DND-41 (cell line): ENCODE measurements around the gene LDLRAD2.

Source experiments
- ATAC-seq: fragments of 200-7000 bp; cut with Tn5 transposase; 3 replicates; pipeline ENCODE4 v1.9.1; 2021; ENCODE audit warnings: low read depth; ENCODE audit not compliant: insufficient read depth
- DNase-seq: peaks from one replicate; pipeline ENCODE4 v3.0.0-alpha.2; 2020
- H2AFZ ChIP-seq: 2 replicates; pipeline ENCODE4 v1.6.0; 2012; ENCODE audit warnings: low read depth, low read length
- H3K27ac ChIP-seq: 2 replicates; pipeline ENCODE4 v1.5.1; 2012; ENCODE audit warnings: low read length, inconsistent platforms
- H3K27me3 ChIP-seq: fragments of 200-600 bp; sonication (generic); 2 replicates; pipeline ENCODE4 v1.6.0; 2012; ENCODE audit warnings: low read length, mild to moderate bottlenecking, inconsistent platforms; ENCODE audit not compliant: insufficient read depth, poor library complexity
- H3K36me3 ChIP-seq: 2 replicates; pipeline ENCODE4 v1.5.1; 2012; ENCODE audit warnings: low read length, inconsistent platforms; ENCODE audit not compliant: insufficient read depth
- H3K4me1 ChIP-seq: 2 replicates; pipeline ENCODE4 v1.5.1; 2012; ENCODE audit warnings: mild to moderate bottlenecking, low read length; ENCODE audit not compliant: insufficient read depth
- H3K4me2 ChIP-seq: 2 replicates; pipeline ENCODE4 v1.6.0; 2012; ENCODE audit warnings: mild to moderate bottlenecking, moderate library complexity, low read length, inconsistent platforms; ENCODE audit not compliant: insufficient read depth
- H3K4me3 ChIP-seq, 2 experiments: fragments of 200-600 bp in 1 of 2; shearing (Covaris generic) in 1 of 2; 2 replicates each; pipeline ENCODE4 v1.5.1; 2012 to 2016; ENCODE audit warnings: inconsistent platforms in 2 of 2, low read length in 2 of 2, mild to moderate bottlenecking in 2 of 2, low read depth in 1 of 2, moderate library complexity in 1 of 2
- H3K79me2 ChIP-seq: 2 replicates; pipeline ENCODE4 v1.6.0; 2012; ENCODE audit warnings: low read length, inconsistent platforms; ENCODE audit not compliant: insufficient read depth
- H3K9ac ChIP-seq: 2 replicates; pipeline ENCODE4 v1.6.0; 2012; ENCODE audit warnings: low read depth, mild to moderate bottlenecking, inconsistent platforms, low read length, moderate library complexity
- H3K9me3 ChIP-seq: 2 replicates; pipeline ENCODE4 v1.5.1; 2012; ENCODE audit warnings: low read length, moderate library complexity, mild to moderate bottlenecking, inconsistent platforms; ENCODE audit not compliant: insufficient read depth, severe bottlenecking
- H4K20me1 ChIP-seq: 2 replicates; pipeline ENCODE4 v1.6.0; 2012; ENCODE audit warnings: low read length; ENCODE audit not compliant: insufficient read depth
- CTCF ChIP-seq: IDR thresholded peaks from 2 replicates; pipeline ENCODE4 v1.5.1; 2012; ENCODE audit warnings: borderline replicate concordance, low read length, moderate library complexity, mild to moderate bottlenecking; ENCODE audit not compliant: poor library complexity, severe bottlenecking; ENCODE audit errors: extremely low read depth
- EZH2 ChIP-seq: IDR thresholded peaks from 3 replicates; pipeline ENCODE4 v1.6.1; 2012; ENCODE audit warnings: borderline replicate concordance, low read depth, mild to moderate bottlenecking, moderate library complexity, low read length, inconsistent platforms; ENCODE audit not compliant: severe bottlenecking

The LDLRAD2 gene

GRCh38 chr1:21828506-21829210 lies 16.6 kb downstream of the LDLRAD2 start:
- ATAC-seq (no peak), DNase-seq (no peak)
- no peak for TF ChIP-seq CTCF
- no peak for TF ChIP-seq EZH2
- H3K27me3 ChIP-seq, result no peaks in the 10 kb centered on the region
- no peak overlapping the region for H3K4me3 ChIP-seq
- H4K20me1 ChIP-seq, result no peaks in the 10 kb centered on the region
- H3K4me2 ChIP-seq, result no peak overlapping the region
- H3K36me3 ChIP-seq, result no peaks in the 10 kb centered on the region
- H3K9me3 ChIP-seq, result peaks cover under 1% of the 10 kb centered on the region
- H3K9ac ChIP-seq, result no peak overlapping the region
- H2AFZ ChIP-seq, result no peak overlapping the region
- no peaks in the 10 kb centered on the region for H3K79me2 ChIP-seq
- H3K4me1 ChIP-seq, result no peaks in the 10 kb centered on the region
- no peak overlapping the region for H3K27ac ChIP-seq

GRCh38 chr1:21829294-21829693 lies 17.2 kb downstream of the LDLRAD2 start:
- no peak overlapping the region for H3K4me3 ChIP-seq
- ATAC-seq (no peak), DNase-seq (no peak)
- H3K4me2 ChIP-seq, result no peak overlapping the region
- H3K27me3 ChIP-seq, result no peaks in the 10 kb centered on the region
- H3K9ac ChIP-seq, result no peak overlapping the region
- H3K36me3 ChIP-seq, result no peaks in the 10 kb centered on the region
- H3K4me1 ChIP-seq, result no peaks in the 10 kb centered on the region
- TF ChIP-seq CTCF (no peak), EZH2 (no peak)
- H3K27ac ChIP-seq, result no peak overlapping the region
- H3K9me3 ChIP-seq, result peaks cover 5% of the 10 kb centered on the region
- no peaks in the 10 kb centered on the region for H4K20me1 ChIP-seq
- no peak overlapping the region for H2AFZ ChIP-seq
- no peaks in the 10 kb centered on the region for H3K79me2 ChIP-seq

- H3K36me3 ChIP-seq, result no peaks in the 10 kb centered on the region
- TF ChIP-seq CTCF, result no peak
- no peak for TF ChIP-seq EZH2
Measured at GRCh38 chr1:21830792-21831453, 18.9 kb downstream of the LDLRAD2 start.

More at GRCh38 chr1:21830792-21831453, 18.9 kb downstream of the LDLRAD2 start:
- Histone ChIP-seq H3K4me3 (no peak overlapping the region), H2AFZ (no peak overlapping the region), H3K27ac (no peak overlapping the region), H3K9me3 (peaks cover 12% of the 10 kb centered on the region), H3K4me2 (no peak overlapping the region), H3K79me2 (no peaks in the 10 kb centered on the region), H3K9ac (no peak overlapping the region), H3K4me1 (no peaks in the 10 kb centered on the region), H4K20me1 (no peaks in the 10 kb centered on the region), H3K27me3 (no peaks in the 10 kb centered on the region)
- ATAC-seq (no peak), DNase-seq (no peak)
